ENCODE data around the gene SALL1.

SALL1 gene

GRCh38 chr16:51180719-51181502 is 29.8 kb upstream of the SALL1 start:
- TF ChIP-seq CTCF (IDR thresholded peaks at IDR 0.05; ENCODE audit: borderline replicate concordance, control extremely low read depth, extremely low read depth, insufficient read depth, missing control alignments) = no peak
- DNase-seq (ENCODE audit: low spot score) = no peak
- in situ Hi-C loops (cut with MboI; ENCODE audit: low sequenced_read_pairs, unreplicated experiment) = no loop called here

- no peak for TF ChIP-seq CTCF (IDR thresholded peaks at IDR 0.05; ENCODE audit: borderline replicate concordance, control extremely low read depth, extremely low read depth, insufficient read depth, missing control alignments)
- in situ Hi-C loops (cut with MboI; ENCODE audit: low sequenced_read_pairs, unreplicated experiment) = no loop called here
- DNase-seq (ENCODE audit: low spot score) = no peak
These were observed 24.0 kb upstream of the SALL1 start for GRCh38 chr16:51175081-51175480.

GRCh38 chr16:51172368-51172767 is 21.3 kb upstream of the SALL1 start:
- TF ChIP-seq CTCF (IDR thresholded peaks at IDR 0.05; ENCODE audit: borderline replicate concordance, control extremely low read depth, extremely low read depth, insufficient read depth, missing control alignments) = no peak
- in situ Hi-C loops (cut with MboI; ENCODE audit: low sequenced_read_pairs, unreplicated experiment) = no loop called here
- DNase-seq (ENCODE audit: low spot score) = no peak

DNA sequence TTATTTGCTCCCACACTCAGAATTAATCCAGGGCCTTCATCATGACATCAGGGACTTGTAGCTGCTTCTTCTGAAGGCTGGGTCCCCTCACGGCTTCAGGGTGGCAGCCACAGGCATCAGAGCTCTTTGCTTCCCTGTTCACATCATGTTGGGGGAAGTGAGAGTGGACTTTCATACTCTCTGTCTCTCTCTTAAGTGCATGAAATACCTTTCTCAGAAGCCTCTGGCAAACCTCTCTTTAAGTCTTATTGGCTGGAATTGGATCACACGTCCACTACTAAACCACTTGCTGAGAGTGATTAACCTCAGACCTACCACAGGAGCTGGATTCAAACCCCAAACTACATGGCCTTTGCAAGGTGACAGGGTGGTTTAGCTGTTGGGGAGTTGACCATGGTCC is 17.7 kb upstream of the SALL1 start:
- no peak for DNase-seq (ENCODE audit: low spot score)
- no peak for TF ChIP-seq CTCF (IDR thresholded peaks at IDR 0.05; ENCODE audit: borderline replicate concordance, control extremely low read depth, extremely low read depth, insufficient read depth, missing control alignments)
- in situ Hi-C loops (cut with MboI; ENCODE audit: low sequenced_read_pairs, unreplicated experiment) = no loop called here

DNA sequence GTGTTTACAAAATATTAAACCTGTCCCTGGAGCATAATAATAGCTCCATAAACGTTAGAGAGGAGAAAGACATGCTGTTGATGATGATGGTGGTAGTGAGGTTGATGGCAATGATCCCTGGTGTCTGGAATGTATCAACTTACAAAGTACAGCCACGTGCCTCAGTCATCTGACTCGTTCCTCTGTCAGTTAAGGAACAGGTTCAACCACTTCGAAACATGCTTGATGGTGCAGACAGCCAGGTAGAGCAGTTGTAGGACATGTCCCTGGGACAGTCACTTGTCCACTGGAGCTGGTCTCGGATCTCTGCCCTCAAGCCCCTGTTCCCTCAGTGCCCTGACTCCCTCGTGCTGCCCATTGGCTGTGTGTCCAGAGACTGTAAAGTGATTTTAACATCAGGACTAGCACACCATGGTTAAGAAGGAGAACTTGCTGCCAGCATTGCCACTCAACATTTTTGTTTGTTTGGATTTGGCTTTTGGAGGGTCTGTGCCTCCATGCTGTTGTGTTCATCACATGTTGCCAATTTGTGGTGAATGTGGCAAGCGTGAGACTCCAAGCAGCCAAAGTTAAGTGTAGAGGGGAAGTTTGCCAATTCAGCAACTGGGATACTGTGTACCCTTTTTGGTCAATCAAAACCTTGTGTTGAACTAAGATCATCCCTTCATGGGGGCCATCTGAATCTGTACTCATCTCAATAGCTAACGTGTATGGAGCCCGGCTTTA is 16.3 kb upstream of the SALL1 start:
- in situ Hi-C loops (cut with MboI; ENCODE audit: low sequenced_read_pairs, unreplicated experiment) = no loop called here
- TF ChIP-seq CTCF (IDR thresholded peaks at IDR 0.05; ENCODE audit: borderline replicate concordance, control extremely low read depth, extremely low read depth, insufficient read depth, missing control alignments) = no peak
- no peak for DNase-seq (ENCODE audit: low spot score)

DNA sequence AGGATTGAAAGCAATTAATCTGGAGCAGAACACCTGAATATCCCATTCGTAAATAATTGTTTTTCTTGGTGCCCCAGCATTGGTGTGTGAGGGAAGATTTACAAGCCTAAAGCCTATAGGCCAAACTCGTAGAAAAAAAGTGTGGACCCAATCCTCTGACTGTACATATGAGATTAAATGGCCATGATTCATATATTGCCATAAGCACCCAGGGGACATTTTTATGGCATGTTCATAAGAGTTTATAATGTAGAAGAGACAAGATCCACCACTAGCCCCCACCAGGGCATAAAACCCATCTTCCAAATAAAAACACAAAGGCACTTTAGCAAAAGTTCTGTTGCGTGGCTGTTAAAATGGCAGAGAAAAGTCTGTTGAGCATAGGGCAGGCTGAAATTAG is 15.5 kb upstream of the SALL1 start:
- in situ Hi-C loops (cut with MboI; ENCODE audit: low sequenced_read_pairs, unreplicated experiment) = no loop called here
- DNase-seq (ENCODE audit: low spot score) = no peak
- no peak for TF ChIP-seq CTCF (IDR thresholded peaks at IDR 0.05; ENCODE audit: borderline replicate concordance, control extremely low read depth, extremely low read depth, insufficient read depth, missing control alignments)

All from GM13976 (cell line).